ENCODE results near the gene DPH1. TPM values are rescaled to one million over a fixed set of nuclear protein-coding genes. Genes with fewer than 3 reads are reported as not detected.
A peak's percentile ranks its signal among the peaks of the same experiment; 100 is the strongest.

The DPH1 gene
- total RNA-seq, 4 donors from 2014 or later, result 47.2 to 59.9 (median 57.7) TPM

DNA sequence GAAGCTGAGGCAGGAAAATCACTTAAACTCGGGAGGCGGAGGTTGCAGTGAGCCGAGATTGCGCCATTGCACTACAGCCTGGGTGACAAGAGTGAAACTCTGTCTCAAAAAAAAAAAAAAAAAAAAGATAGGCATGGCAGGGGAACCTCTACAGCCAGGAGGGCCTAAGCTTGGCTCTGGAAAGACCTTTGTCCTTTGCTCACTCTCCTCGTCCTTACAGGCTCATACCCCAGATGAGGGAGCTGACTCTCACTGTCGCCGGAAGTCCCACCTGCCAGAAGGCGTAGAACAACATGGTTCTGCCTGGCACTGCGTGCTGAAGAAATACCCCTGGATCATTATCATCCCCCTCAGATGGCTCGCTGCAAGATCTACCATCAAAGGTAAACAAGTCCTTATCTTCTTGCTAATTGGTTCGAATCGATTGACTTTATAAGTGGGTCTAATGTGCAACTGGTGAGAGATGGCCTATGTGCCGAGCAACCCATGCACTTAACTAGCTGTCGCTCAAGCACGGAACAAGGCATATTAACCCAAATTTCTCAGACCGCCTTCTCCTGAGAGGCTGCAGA, 34.5 kb upstream of the DPH1 start:
- no peaks in the 10 kb centered on the region for H3K27me3 ChIP-seq
- intact Hi-C loops (cut with DNase I; ENCODE audit: low total_unique reads), result no loop called here
- ATAC-seq (no peak), DNase-seq (no peak)
- H3K36me3 ChIP-seq, result no peaks in the 10 kb centered on the region
- no peaks in the 10 kb centered on the region for H3K9me3 ChIP-seq
- TF ChIP-seq POLR2A (IDR thresholded peaks at IDR 0.05) (no peak), CTCF (IDR thresholded peaks at IDR 0.05 in 4 of 5, conservative IDR thresholded peaks at IDR 0.05 in 1 of 5) (no peak)
- H3K4me1 ChIP-seq, result peaks cover 36 to 39% of the 10 kb centered on the region in 2 donors
- in situ Hi-C loops (cut with MboI; ENCODE audit: low sequenced_read_pairs in 4 of 4), result no loop called here
- H3K4me3 ChIP-seq, result no peak overlapping the region
- peak overlapping the region in 3 of 4 donors; percentile 1 to 92 (median 91) for H3K27ac ChIP-seq

- H3K27me3 ChIP-seq, result no peaks in the 10 kb centered on the region
- no peak overlapping the region for H3K4me3 ChIP-seq
- DNase-seq (no peak), ATAC-seq (no peak)
- in situ Hi-C loops (cut with MboI; ENCODE audit: low sequenced_read_pairs in 4 of 4), result no loop called here
- H3K9me3 ChIP-seq, result no peaks in the 10 kb centered on the region
- intact Hi-C loops (cut with DNase I; ENCODE audit: low total_unique reads), result no loop called here
- TF ChIP-seq POLR2A (IDR thresholded peaks at IDR 0.05) (no peak), CTCF (IDR thresholded peaks at IDR 0.05 in 4 of 5, conservative IDR thresholded peaks at IDR 0.05 in 1 of 5) (no peak)
- peak overlapping the region; percentile 91 to 97 (median 93) for H3K27ac ChIP-seq
- H3K36me3 ChIP-seq, result no peaks in the 10 kb centered on the region
- peaks cover 39 to 42% of the 10 kb centered on the region in 2 donors for H3K4me1 ChIP-seq
Observed at GRCh38 chr17:1995907-1996799, 33.8 kb upstream of the DPH1 start.

- Histone ChIP-seq H3K9me3 (no peaks in the 10 kb centered on the region), H3K4me3 (no peak overlapping the region), H3K27me3 (no peaks in the 10 kb centered on the region), H3K4me1 (peaks cover 39% of the 10 kb centered on the region in 2 donors), H3K36me3 (no peaks in the 10 kb centered on the region), H3K27ac (peak overlapping the region; percentile 91 to 97 (median 93))
- DNase-seq, result no peak
- in situ Hi-C loops (cut with MboI; ENCODE audit: low sequenced_read_pairs in 4 of 4) (no loop called here), intact Hi-C loops (cut with DNase I; ENCODE audit: low total_unique reads) (no loop called here)
- ATAC-seq, result no peak
- TF ChIP-seq CTCF (IDR thresholded peaks at IDR 0.05 in 4 of 5, conservative IDR thresholded peaks at IDR 0.05 in 1 of 5), result no peak
- TF ChIP-seq POLR2A (IDR thresholded peaks at IDR 0.05), result no peak
Observed at GRCh38 chr17:1996800-1997288, 33.1 kb upstream of the DPH1 start.

GRCh38 chr17:1997289-1997926, 32.5 kb upstream of the DPH1 start:
- no peak for TF ChIP-seq CTCF (IDR thresholded peaks at IDR 0.05 in 4 of 5, conservative IDR thresholded peaks at IDR 0.05 in 1 of 5)
- Histone ChIP-seq H3K4me1 (peaks cover 37 to 39% of the 10 kb centered on the region in 2 donors), H3K27ac (peak overlapping the region; percentile 91 to 97 (median 93))

More at GRCh38 chr17:1997289-1997926, 32.5 kb upstream of the DPH1 start:
- Histone ChIP-seq H3K36me3 (no peaks in the 10 kb centered on the region), H3K27me3 (no peaks in the 10 kb centered on the region), H3K4me3 (peak overlapping the region in 3 of 4 donors; percentile 45 to 56 (median 48)), H3K9me3 (no peaks in the 10 kb centered on the region)
- no peak for DNase-seq
- intact Hi-C loops (cut with DNase I; ENCODE audit: low total_unique reads) (no loop called here), in situ Hi-C loops (cut with MboI; ENCODE audit: low sequenced_read_pairs in 4 of 4) (no loop called here)
- ATAC-seq, result no peak
